Measurements from ENCODE around the gene HAUS6.
"Not testable (repeated sequence)": the region's sequence is repeated elsewhere in the genome, so short reads cannot be mapped to it uniquely, and the experiment has no call there.

HAUS6 gene

GRCh38 chr9:19116107-19116790 is 13.5 kb upstream of the HAUS6 start:
- DNase-seq, result no peak

- DNase-seq, result no peak
These were observed 12.1 kb upstream of the HAUS6 start for GRCh38 chr9:19114680-19115270.

GRCh38 chr9:19113964-19114679 is 11.4 kb upstream of the HAUS6 start:
- DNase-seq, result no peak

GRCh38 chr9:19113064-19113611 is 10.4 kb upstream of the HAUS6 start:
- DNase-seq, result not testable (repeated sequence)

GRCh38 chr9:19108038-19108437 is 5.3 kb upstream of the HAUS6 start:
- no peak for DNase-seq

- no peak for DNase-seq
These were observed 2.0 kb upstream of the HAUS6 start for GRCh38 chr9:19104515-19105282.

- peak; percentile 41 for DNase-seq
These were observed 498 bp downstream of the HAUS6 start for GRCh38 chr9:19102181-19102630.

GRCh38 chr9:19101203-19101602 is 1.5 kb downstream of the HAUS6 start:
- no peak for DNase-seq

GRCh38 chr9:19097431-19097830 is 5.3 kb downstream of the HAUS6 start:
- DNase-seq, result not testable (repeated sequence)

GRCh38 chr9:19087106-19088000 is 15.4 kb downstream of the HAUS6 start:
- DNase-seq, result no peak

GRCh38 chr9:19085295-19085694 is 17.4 kb downstream of the HAUS6 start:
- peak; percentile 74 for DNase-seq

- DNase-seq, result no peak
These were observed 27.9 kb downstream of the HAUS6 start for GRCh38 chr9:19074836-19075235.

- no peak for DNase-seq
These were observed 28.5 kb downstream of the HAUS6 start for GRCh38 chr9:19074229-19074628.

- DNase-seq, result no peak
These were observed 45.7 kb downstream of the HAUS6 start for GRCh38 chr9:19057033-19057432.

- peak; percentile 12 for DNase-seq
These were observed 51.8 kb downstream of the HAUS6 start for GRCh38 chr9:19050637-19051591.

GRCh38 chr9:19049917-19050636 is 52.6 kb downstream of the HAUS6 start:
- peak; percentile 5 for DNase-seq

GRCh38 chr9:19048966-19049916 is 53.5 kb downstream of the HAUS6 start, which contains the start of gene RRAGA:
Gene RRAGA (plus strand): TSS chr9:19049427. CDS start chr9:19049660, 233 bp downstream.
- peak; percentile 95 for DNase-seq

GRCh38 chr9:19036611-19037010 is 66.1 kb downstream of the HAUS6 start:
- no peak for DNase-seq

- DNase-seq, result no peak
These were observed 69.7 kb downstream of the HAUS6 start, which contains the start of gene SAXO1 for GRCh38 chr9:19033015-19033414. Gene SAXO1 (minus strand): TSS chr9:19033209. CDS start chr9:19032908, 301 bp downstream.
